Activated naive CD4-positive, alpha-beta T cell treated with anti-CD3 and anti-CD28 coated beads for 36 hours (primary cell): ENCODE measurements around the gene TP53RK. TPM values are rescaled to one million over a fixed set of nuclear protein-coding genes. Genes with fewer than 3 reads are reported as not detected.

ENCODE experiments used
- CTCF ChIA-PET: fragments of 350-600 bp; sonication (Branson Sonifier 250); formaldehyde crosslinking; loops from one replicate; lab custom pipeline; 2021; ENCODE audit warnings: antibody characterized with exemption; lab: Charles Lee
- DNase-seq: peaks from one replicate; pipeline ENCODE4 v3.0.0-alpha.2; 2020
- H3K27ac Mint-ChIP-seq: one replicate; pipeline ENCODE4 v1.8.0; 2021; ENCODE audit warnings: mild to moderate bottlenecking, mixed read lengths
- H3K27me3 Mint-ChIP-seq: one replicate; pipeline ENCODE4 v1.8.0; 2021; ENCODE audit warnings: low read depth, mixed read lengths
- H3K36me3 Mint-ChIP-seq: one replicate; pipeline ENCODE4 v1.8.0; 2021; ENCODE audit warnings: low read depth, mixed read lengths
- H3K4me1 Mint-ChIP-seq: one replicate; pipeline ENCODE4 v1.8.0; 2021; ENCODE audit warnings: low read depth, mixed read lengths
- H3K4me3 Mint-ChIP-seq: one replicate; pipeline ENCODE4 v1.8.0; 2021; ENCODE audit warnings: mild to moderate bottlenecking, moderate library complexity, mixed read lengths
- H3K9me3 Mint-ChIP-seq: one replicate; pipeline ENCODE4 v1.8.0; 2021; ENCODE audit warnings: mixed read lengths
- intact Hi-C: fragments of 100-400 bp; cut with micrococcal nuclease; formaldehyde crosslinking; loops from one replicate; pipeline ENCODE4 v1.15.1; 2023
- total RNA-seq, 2 experiments: library from RNA; stranded (reverse); gene quantifications; one replicate each; pipeline ENCODE4 v1.2.3, GENCODE V29; 2021

TP53RK gene
- total RNA-seq, result 1 to 10 TPM; 7.8 to 8.3 TPM

GRCh38 chr20:46689082-46689753 is at the start of gene TP53RK:
TP53RK (minus strand) TSS chr20:46689444; CDS start chr20:46689414, 30 bp downstream.
- H3K4me3 Mint-ChIP-seq, result peak within 1 kb of the TSS; percentile 90
- H3K36me3 Mint-ChIP-seq, result peaks cover 13% of the 10 kb centered on the region
- intact Hi-C loops, result loop anchor here (1.0 to 10.0 kb wide), 8 partner anchors 130 to 757 kb away; partner anchors contain the start of genes CDH22, ELMO2, PCIF1 and ZNF334
- H3K9me3 Mint-ChIP-seq, result no peaks in the 10 kb centered on the region
- CTCF ChIA-PET, result interaction anchor here (0.7 to 1.6 kb wide), 6 partner anchors 13 to 282 kb away, joined by 3 to 6 read pairs (median 4); partner anchors contain the start of gene ELMO2
- peaks cover 32% of the 10 kb centered on the region for H3K4me1 Mint-ChIP-seq
- no peaks in the 10 kb centered on the region for H3K27me3 Mint-ChIP-seq
- peak; percentile 99 for DNase-seq
- peak within 1 kb of the TSS; percentile 87 for H3K27ac Mint-ChIP-seq

GRCh38 chr20:46735436-46735835 is 46.2 kb upstream of the TP53RK start:
- Mint-ChIP-seq H3K4me1 (no peaks in the 10 kb centered on the region), H3K27ac (no peak overlapping the region)

GRCh38 chr20:46731770-46732169 is 42.5 kb upstream of the TP53RK start:
- no peaks in the 10 kb centered on the region for H3K36me3 Mint-ChIP-seq
- peaks cover 5% of the 10 kb centered on the region for H3K27me3 Mint-ChIP-seq
- CTCF ChIA-PET, result no interaction called here
- no peak overlapping the region for H3K27ac Mint-ChIP-seq
- H3K4me3 Mint-ChIP-seq, result no peak overlapping the region
- no peak for DNase-seq
- H3K4me1 Mint-ChIP-seq, result no peaks in the 10 kb centered on the region
- intact Hi-C loops, result no loop called here
- no peaks in the 10 kb centered on the region for H3K9me3 Mint-ChIP-seq

More at GRCh38 chr20:46735436-46735835, 46.2 kb upstream of the TP53RK start:
- Mint-ChIP-seq H3K36me3 (no peaks in the 10 kb centered on the region), H3K4me3 (no peak overlapping the region), H3K27me3 (peaks cover 7% of the 10 kb centered on the region), H3K9me3 (no peaks in the 10 kb centered on the region)
- intact Hi-C loops, result no loop called here
- no peak for DNase-seq
- CTCF ChIA-PET, result interaction anchor here (0.7 kb wide), 1 partner anchor 702 kb away, joined by 3 read pairs; no protein-coding TSS in a partner anchor

- DNase-seq, result no peak
- Mint-ChIP-seq H3K27me3 (no peaks in the 10 kb centered on the region), H3K4me3 (no peak overlapping the region), H3K9me3 (peaks cover 1% of the 10 kb centered on the region), H3K4me1 (no peaks in the 10 kb centered on the region), H3K36me3 (no peaks in the 10 kb centered on the region), H3K27ac (no peak overlapping the region)
- intact Hi-C loops, result no loop called here
- CTCF ChIA-PET, result interaction anchor here (1.4 kb wide), 1 partner anchor 27 kb away, joined by 4 read pairs; no protein-coding TSS in a partner anchor
Measured at GRCh38 chr20:46725186-46726165, 36.2 kb upstream of the TP53RK start.

GRCh38 chr20:46724343-46724959 is 35.2 kb upstream of the TP53RK start:
- Mint-ChIP-seq H3K4me3 (no peak overlapping the region), H3K27me3 (no peaks in the 10 kb centered on the region), H3K36me3 (no peaks in the 10 kb centered on the region), H3K27ac (no peak overlapping the region), H3K4me1 (no peaks in the 10 kb centered on the region), H3K9me3 (peaks cover 10% of the 10 kb centered on the region)
- intact Hi-C loops, result no loop called here
- no peak for DNase-seq
- CTCF ChIA-PET, result no interaction called here

- Mint-ChIP-seq H3K27me3 (no peaks in the 10 kb centered on the region), H3K27ac (no peak overlapping the region), H3K4me1 (no peaks in the 10 kb centered on the region), H3K4me3 (no peak overlapping the region), H3K36me3 (no peaks in the 10 kb centered on the region), H3K9me3 (peaks cover 13% of the 10 kb centered on the region)
- no peak for DNase-seq
- intact Hi-C loops, result no loop called here
- CTCF ChIA-PET, result no interaction called here
Measured at GRCh38 chr20:46723039-46723438, 33.8 kb upstream of the TP53RK start.

GRCh38 chr20:46722450-46722849 is 33.2 kb upstream of the TP53RK start:
- peaks cover 13% of the 10 kb centered on the region for H3K9me3 Mint-ChIP-seq
- intact Hi-C loops, result no loop called here
- no peak for DNase-seq
- no peaks in the 10 kb centered on the region for H3K36me3 Mint-ChIP-seq
- H3K4me3 Mint-ChIP-seq, result no peak overlapping the region
- CTCF ChIA-PET, result no interaction called here
- H3K4me1 Mint-ChIP-seq, result no peaks in the 10 kb centered on the region
- H3K27me3 Mint-ChIP-seq, result no peaks in the 10 kb centered on the region
- no peak overlapping the region for H3K27ac Mint-ChIP-seq

GRCh38 chr20:46721476-46721875 is 32.2 kb upstream of the TP53RK start:
- Mint-ChIP-seq H3K27ac (no peak overlapping the region), H3K4me3 (no peak overlapping the region), H3K27me3 (no peaks in the 10 kb centered on the region), H3K9me3 (peaks cover 13% of the 10 kb centered on the region), H3K36me3 (no peaks in the 10 kb centered on the region), H3K4me1 (no peaks in the 10 kb centered on the region)
- CTCF ChIA-PET, result interaction anchor here (0.6 to 1.4 kb wide), 2 partner anchors 30 to 33 kb away, joined by 4 to 5 read pairs; no protein-coding TSS in a partner anchor
- intact Hi-C loops, result no loop called here
- DNase-seq, result no peak

- Mint-ChIP-seq H3K27ac (no peak overlapping the region), H3K4me1 (no peaks in the 10 kb centered on the region), H3K9me3 (peaks cover 13% of the 10 kb centered on the region), H3K27me3 (no peaks in the 10 kb centered on the region), H3K4me3 (no peak overlapping the region), H3K36me3 (no peaks in the 10 kb centered on the region)
- intact Hi-C loops, result no loop called here
- CTCF ChIA-PET, result interaction anchor here (0.6 to 1.4 kb wide), 2 partner anchors 31 to 34 kb away, joined by 4 to 5 read pairs; no protein-coding TSS in a partner anchor
- DNase-seq, result no peak
Measured at GRCh38 chr20:46720776-46721425, 31.7 kb upstream of the TP53RK start.

- Mint-ChIP-seq H3K27ac (no peak overlapping the region), H3K27me3 (no peaks in the 10 kb centered on the region)
- CTCF ChIA-PET, result interaction anchor here (1.4 kb wide), 1 partner anchor 35 kb away, joined by 5 read pairs; no protein-coding TSS in a partner anchor
Measured at GRCh38 chr20:46720019-46720418, 30.8 kb upstream of the TP53RK start.

GRCh38 chr20:46717818-46718541 is 28.7 kb upstream of the TP53RK start:
- Mint-ChIP-seq H3K4me3 (no peak overlapping the region), H3K36me3 (no peaks in the 10 kb centered on the region), H3K9me3 (peaks cover 13% of the 10 kb centered on the region), H3K4me1 (no peaks in the 10 kb centered on the region), H3K27me3 (peaks cover 14% of the 10 kb centered on the region), H3K27ac (no peak overlapping the region)
- intact Hi-C loops, result no loop called here
- no peak for DNase-seq
- CTCF ChIA-PET, result interaction anchor here (0.6 kb wide), 1 partner anchor 1831 kb away, joined by 3 read pairs; no protein-coding TSS in a partner anchor

More at GRCh38 chr20:46720019-46720418, 30.8 kb upstream of the TP53RK start:
- no peak overlapping the region for H3K4me3 Mint-ChIP-seq
- no peaks in the 10 kb centered on the region for H3K36me3 Mint-ChIP-seq
- intact Hi-C loops, result no loop called here
- no peaks in the 10 kb centered on the region for H3K4me1 Mint-ChIP-seq
- H3K9me3 Mint-ChIP-seq, result peaks cover 13% of the 10 kb centered on the region
- DNase-seq, result no peak
